ENCODE measurements around the gene VTI1A.
"Not testable (repeated sequence)": the region's sequence is repeated elsewhere in the genome, so short reads cannot be mapped to it uniquely, and the experiment has no call there.

Gene VTI1A

DNA sequence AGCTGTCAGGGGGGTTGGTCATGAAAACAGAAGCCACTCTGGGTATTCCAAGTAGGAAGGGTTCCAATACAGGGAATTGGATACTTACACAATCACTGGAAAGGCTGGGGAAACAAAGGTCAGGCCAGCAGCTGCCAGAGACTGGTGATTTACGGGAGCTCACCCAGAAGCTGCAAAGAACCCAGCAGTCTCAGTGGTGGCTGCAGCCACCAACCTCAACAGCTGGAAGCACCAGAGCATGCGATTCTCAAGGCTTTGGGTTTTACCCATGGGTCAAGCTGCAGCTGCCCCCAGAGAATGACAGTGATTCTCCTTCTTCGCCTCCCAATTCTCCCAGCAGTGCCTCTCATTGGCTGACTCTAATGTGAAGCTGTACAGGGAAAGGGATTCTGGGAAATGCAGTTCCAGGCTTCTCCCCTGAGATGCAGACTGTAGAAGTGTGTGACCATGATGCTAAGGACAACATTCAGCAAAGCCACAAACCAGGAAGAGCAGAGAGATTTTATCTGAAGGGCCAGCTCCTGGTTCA, 395.9 kb downstream of the VTI1A start:
- no peak for DNase-seq

DNA sequence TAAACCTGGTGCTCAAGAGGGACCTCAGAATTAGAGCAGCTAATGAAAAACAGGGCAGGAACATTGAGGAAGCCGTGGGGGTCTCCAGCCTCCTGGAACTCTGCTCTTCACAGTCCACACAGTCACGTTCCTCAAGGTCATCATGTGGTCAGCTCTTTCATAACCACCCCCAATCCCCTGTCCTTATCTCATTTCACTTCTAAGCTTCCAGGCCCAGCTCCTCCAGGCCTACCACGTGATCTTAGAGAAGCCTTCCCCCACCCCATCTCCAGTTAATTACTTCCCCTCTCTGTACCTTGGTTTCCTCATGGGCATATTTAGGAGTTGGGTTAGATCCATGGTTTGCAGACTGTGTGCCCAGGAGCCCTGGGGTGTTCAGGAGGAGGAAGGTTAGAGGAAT, 396.6 kb downstream of the VTI1A start:
- DNase-seq: no peak

DNA sequence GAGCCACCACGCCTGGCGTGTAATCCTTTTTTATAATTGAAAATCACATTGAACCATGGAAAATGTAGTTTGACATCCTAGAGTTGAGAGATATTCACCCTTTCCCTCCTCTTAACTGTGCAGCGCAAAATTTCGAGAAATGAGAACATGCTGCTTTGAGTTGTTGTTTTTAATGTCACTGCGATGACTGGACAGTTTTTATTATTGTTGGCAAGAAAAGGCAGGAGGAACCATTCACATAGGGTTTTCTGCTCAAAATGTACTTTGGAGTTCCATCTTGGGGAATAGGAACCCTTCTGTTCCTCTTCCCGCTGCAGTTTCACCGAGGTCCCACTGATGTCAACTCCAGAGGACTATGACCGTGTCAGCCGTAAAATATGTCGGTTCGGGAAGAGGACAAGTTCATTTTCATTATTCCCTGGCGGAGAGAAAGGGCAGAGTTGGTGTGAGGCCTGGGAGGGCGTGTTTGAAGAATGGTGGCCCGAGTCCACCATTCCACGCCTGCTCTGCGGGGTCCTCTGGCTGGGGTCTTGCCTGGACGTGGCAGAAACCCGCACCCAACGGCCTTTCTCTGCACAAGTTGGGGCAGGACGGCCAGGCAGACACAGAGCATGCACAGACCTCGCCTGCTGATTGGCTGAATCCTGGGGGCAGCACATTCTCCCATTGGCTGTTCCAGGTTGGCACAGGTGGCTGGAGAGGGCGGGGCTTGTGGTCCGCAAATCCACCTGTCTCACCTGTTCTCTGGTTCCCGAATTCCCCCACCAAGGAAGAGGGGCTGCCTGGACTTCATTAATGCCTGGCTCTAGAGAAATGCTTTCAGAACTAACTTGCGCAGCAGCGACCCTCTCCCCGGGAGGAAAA, 397.9 kb downstream of the VTI1A start:
- DNase-seq: no peak

DNA sequence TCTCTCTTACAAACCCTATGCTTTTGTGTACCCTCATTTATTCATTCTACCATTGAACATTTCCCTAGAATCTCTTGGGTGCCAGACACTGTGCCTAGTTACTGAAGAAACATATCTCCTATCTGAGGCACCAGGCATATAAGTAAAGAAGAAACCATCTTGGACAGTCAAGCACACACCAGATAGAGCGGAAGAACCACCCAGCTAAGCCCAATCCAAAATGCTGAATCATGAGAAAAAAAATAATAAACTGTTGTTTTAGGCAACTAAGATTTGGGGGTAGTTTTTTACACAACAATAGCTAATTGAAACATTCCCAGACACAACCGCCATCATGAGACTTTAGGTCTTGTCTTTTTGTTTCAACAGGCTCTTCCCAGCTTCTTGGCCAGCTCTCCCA, 400.8 kb downstream of the VTI1A start:
- no peak for DNase-seq

DNA sequence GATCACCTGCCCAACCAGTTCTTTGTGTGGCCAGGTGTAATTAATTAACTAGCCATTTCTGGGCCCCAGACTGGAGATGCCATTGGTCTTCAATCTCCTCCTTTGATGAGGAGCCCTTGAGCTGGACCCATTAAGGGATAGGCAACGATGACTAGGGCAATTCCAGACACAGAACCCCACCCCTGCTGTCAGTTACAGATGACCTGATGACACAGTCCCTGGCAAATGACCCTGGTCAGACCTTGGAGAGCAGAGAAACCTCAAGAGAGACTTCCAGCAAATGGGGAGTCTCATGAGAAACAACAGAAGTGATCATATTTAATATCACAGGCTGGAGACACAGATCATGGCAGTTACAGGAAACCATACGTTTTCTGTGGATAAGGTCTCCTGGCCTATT, 401.2 kb downstream of the VTI1A start:
- DNase-seq: no peak

DNA sequence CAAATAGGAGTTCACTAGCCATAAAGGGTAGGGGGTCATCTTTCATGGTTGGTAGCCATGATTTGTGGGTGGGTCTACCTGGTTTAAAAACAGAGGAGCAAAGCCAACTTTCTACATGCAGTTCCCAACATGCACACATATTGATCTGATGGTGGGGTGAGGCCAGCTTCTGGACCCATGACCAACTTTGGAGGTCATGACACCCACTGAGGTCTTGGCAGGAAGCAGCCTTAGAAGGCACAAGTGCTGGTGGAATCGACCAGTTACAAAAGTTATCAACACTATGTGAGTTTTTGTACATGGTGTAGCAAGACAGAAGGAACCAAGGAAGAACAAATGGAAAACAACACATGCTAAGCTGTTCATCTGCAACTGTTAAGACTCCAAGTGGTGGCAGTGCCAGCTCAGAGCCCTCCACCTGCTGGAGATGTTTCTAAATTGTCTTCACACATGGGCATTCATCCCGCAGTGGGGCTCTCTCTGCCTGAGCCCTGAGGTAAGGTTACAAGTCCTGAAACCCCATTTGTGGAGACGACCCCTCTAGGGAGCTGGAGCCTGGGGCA, 401.9 kb downstream of the VTI1A start:
- no peak for DNase-seq

DNA sequence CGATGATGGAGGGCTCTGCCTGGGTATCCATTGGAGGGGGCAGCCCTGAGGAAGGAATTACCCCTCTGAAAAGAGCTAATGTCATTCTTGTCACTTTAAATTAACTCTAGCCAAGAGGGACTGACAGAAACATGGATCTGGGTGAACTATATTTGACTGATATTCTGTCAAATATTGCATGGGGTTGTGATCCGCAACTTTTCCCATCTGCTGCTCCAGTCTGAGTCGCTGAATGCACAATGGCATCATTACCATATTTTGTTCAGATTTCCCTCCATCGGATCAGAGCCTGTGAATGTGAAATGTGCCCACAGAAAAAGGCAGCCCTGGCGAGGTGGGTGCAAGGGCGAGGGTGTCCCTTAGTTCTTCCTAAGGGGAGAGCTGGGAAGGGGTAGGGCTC, 402.5 kb downstream of the VTI1A start:
- DNase-seq: no peak

DNA sequence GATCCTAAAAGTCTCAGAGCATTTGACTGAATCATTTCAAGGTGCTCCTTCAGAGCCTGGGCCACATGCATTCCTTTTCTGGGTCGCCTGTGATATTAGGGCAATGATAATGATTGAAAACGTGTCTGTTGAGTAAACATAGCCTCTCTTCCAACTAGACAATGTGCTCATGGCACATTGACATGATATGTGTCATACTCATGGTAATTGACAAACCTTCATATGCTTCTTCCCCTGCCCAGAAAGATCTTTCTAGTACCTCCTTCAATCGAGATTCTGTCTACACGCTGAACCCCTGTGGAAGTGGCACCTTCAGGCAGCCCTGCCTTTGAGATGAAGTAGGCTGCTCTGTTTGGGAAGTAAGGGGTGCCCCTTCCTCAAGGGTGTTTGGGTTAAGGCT, 404.2 kb downstream of the VTI1A start:
- DNase-seq: no peak

DNA sequence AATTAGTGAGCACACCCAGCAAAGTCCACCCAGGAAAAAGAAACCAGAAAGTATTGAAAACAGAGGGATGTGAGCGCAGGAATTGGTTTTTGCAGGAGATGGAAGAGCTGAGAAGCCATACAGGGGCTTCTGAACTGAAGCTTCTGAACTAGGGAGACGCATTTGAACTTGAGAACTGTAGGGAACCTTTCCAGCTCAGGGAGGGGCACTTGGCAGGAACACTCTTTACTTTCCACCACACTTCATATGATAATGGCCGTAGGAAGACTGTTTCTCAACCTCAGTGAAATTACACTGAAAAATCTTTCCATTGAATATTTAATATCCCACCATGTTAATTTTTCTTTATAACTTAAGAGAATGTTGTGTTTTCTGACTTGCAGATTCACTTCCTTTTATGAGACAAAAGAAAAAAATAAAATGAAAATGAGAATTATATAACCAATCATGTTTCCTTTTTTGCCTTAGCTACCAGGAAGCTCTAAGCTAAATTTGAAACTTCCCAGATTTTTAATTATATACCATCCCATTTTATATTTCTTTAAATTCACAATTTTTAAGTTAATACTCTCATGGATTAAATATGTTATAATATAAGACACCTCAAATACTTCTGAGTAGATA, 404.7 kb downstream of the VTI1A start:
- no peak for DNase-seq

DNA sequence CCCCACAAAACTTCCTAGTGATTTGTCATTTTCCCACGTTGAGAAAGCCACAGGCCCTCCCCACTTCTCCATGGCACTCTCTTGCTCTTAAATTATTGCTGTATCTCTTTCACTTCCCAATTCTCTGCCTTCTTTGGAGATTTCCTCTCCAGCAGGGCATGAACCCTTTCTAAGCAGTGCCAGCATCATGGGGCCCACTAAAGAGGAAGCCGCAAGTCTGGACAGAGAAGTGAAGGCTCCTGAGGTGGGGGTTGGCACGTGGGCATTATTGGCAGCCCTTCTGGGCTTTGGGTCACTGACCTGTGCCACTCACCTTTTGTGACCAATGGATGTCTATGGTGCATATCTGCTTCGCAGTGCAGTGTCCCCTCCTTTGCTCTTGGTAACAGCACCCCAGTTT, 405.3 kb downstream of the VTI1A start:
- DNase-seq: no peak

DNA sequence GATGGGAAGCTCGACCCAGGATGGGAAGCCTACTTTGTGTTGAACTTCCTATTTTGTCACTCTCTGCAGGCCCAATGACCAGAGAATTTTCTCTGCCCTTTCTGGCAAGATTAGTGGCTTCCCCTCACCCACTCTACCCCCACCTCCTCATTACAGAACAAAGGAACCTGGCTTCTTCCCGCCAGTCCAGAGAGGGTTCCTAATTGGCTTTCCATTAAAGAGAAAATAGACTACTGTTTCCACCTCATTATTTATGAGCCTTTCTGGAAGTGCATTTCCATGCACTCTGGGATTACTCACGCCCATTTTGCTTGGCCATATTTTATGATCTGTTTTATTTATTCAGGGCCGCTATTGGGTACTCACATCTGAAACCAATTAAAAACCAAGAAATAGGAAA, 408.1 kb downstream of the VTI1A start:
- DNase-seq: no peak

DNA sequence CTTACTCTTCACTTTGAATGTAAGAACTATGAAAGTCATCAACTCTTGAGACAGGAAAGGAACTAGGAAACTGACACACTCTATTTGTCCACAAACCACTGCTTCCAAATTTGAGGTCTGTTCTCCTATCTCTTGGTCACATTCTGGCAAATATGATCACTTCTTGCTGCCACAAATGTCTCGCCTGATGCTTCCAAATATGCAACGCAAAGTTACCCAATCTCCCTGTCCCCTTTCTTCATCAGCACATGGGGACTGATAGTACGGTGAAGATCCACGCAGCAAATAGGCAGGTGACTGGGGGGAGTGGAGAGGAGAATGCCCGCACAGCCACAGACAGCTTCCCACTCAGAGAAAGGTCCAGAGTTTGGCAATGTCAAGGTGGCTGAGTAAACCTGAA, 410.5 kb downstream of the VTI1A start:
- DNase-seq: no peak

DNA sequence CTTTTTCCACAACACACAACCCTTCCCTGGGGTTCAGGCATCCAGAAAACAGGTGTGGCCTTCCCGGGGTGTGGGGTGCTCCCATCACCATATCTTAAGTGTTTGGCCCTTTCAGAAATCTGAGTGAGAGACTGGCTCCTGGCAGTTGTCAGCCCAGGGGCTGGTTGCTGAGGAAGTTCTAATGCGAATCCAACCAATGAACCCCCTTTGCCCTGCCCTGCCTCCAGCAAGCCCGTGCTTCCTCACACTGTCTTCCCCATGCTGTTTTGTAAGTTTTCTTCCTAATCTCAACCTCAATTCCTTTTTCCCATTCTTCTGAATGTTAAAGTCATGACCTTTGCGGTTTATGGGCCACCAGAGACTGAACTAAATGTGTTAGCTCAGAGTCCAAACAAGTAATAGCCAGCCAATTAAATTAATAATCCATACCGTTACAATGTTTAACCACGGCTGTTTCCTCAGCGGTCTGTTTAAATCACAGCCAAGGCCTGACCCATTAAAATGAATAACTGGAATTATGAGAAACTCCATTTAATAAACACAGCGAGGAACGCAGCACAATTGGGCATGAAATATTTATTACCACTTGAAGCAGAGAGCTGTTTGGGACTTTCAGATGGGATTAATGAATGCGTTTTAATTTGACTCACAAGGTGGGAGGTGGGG, 412.1 kb downstream of the VTI1A start:
- DNase-seq: no peak

DNA sequence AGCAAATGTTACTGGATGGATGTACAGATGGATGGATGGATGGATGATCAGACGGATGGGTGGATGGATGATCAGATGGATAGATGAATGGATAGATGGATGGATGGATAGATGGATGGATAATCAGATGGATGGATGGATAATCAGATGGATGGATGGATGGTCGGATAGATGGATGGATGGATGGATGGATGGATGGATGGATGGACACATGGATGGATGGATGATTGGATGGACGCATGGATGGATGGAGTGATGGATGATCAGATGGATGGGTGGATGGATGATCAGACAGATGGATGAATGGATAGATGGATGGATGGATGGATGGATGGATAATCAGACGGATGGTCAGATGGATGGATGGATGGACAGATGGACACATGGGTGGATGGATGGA, 412.8 kb downstream of the VTI1A start:
- no peak for DNase-seq

DNA sequence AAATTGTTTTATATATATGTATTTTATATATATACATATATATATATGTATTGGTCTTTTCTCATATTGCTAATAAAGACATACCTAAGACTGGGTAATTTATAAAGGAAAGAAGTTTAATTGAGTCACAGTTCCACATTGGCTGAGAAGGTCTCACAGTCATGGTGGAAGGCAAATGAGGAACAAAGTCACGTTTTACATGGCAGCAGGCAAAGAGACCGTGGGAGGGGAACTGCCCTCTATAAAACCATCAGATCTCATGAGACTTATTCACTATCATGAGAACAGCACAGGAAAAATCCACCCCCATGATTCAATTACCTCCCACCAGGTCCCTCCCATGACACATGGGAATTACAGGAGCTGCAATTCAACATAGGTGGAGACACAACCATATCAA, 416.4 kb downstream of the VTI1A start:
- not testable (repeated sequence) for DNase-seq

Measured in activated CD4-positive, alpha-beta T cell treated with anti-CD3 and anti-CD28 coated beads, Interleukin-2, amount 50 U/mL, for 1 hour (primary cell).